Esophagus squamous epithelium (tissue), 5 donors: Measurements from ENCODE around the gene C2orf69. TPM values are rescaled to one million over a fixed set of nuclear protein-coding genes. Genes with fewer than 3 reads are reported as not detected.

Experiments
- DNase-seq: peaks from one replicate; lab custom pipeline; 2025; lab: John Stamatoyannopoulos, UW
- H3K27ac ChIP-seq, 4 donors: fragments of 200-600 bp; sonication (generic); one replicate each; pipeline ENCODE4 v1.5.1; 2016 to 2019; ENCODE audit warnings: mild to moderate bottlenecking in 1 of 4
- H3K27me3 ChIP-seq, 4 donors: fragments of 200-600 bp; sonication (generic); 1 replicate in 3 of 4; 2 replicates in 1 of 4; pipeline versions ENCODE4 v1.5.1 to v1.6.0; 2017 to 2021; ENCODE audit warnings: antibody characterized with exemption in 1 of 4
- H3K36me3 ChIP-seq, 3 donors: fragments of 200-600 bp; sonication (generic); one replicate each; pipeline ENCODE4 v1.5.1; 2016 to 2019
- H3K4me1 ChIP-seq, 3 donors: fragments of 200-600 bp; sonication (generic); one replicate each; pipeline ENCODE4 v1.5.1; 2017 to 2019
- H3K4me3 ChIP-seq, 4 donors: fragments of 200-600 bp; sonication (generic); 1 replicate in 3 of 4; 2 replicates in 1 of 4; pipeline ENCODE4 v1.5.1; 2016 to 2019; ENCODE audit warnings: mild to moderate bottlenecking in 2 of 4, moderate library complexity in 1 of 4
- H3K9me3 ChIP-seq, 3 donors: fragments of 200-600 bp; sonication (generic); one replicate each; pipeline ENCODE4 v1.5.1; 2016 to 2019
- CTCF ChIP-seq, 6 experiments: fragments of 450-650 bp in 4 of 6; fragments of 200-600 bp in 2 of 6; sonication (generic) in 2 of 6; IDR thresholded peaks; one replicate each; pipeline ENCODE4 v1.5.1; 2016 to 2019; ENCODE audit warnings: antibody characterized with exemption in 6 of 6, mild to moderate bottlenecking in 4 of 6, moderate library complexity in 4 of 6
- POLR2A ChIP-seq, 4 donors: fragments of 450-650 bp; IDR thresholded peaks; one replicate each; pipeline ENCODE4 v1.6.1; 2017; ENCODE audit warnings: antibody characterized with exemption in 4 of 4, mild to moderate bottlenecking in 4 of 4, moderate library complexity in 3 of 4
- WGBS, 2 donors: methylation state at CpG; one replicate each; pipeline ENCODE4 v1.1.5; 2018; 5-methylcytosine and 5-hydroxymethylcytosine counted together
- intact Hi-C: fragments of 100-400 bp; cut with DNase I; formaldehyde crosslinking; loops from one replicate; pipeline ENCODE4 v1.15.0; 2022
- total RNA-seq, 4 donors: library from RNA; depleted of rRNA; stranded (reverse); fragments of >200 nt; gene quantifications; one replicate each; pipeline ENCODE4 v1.1.0, GENCODE V29; 2016
- donor health status: DM: yes; HTN: yes; CAD: no.

C2orf69 gene
- total RNA-seq, 4 donors from 2014 or later = 6.1 to 10.7 (median 9.6) TPM

GRCh38 chr2:199928226-199928625 is 17.1 kb downstream of the C2orf69 start:
- DNase-seq = no peak
- Histone ChIP-seq H3K4me1 (no peaks in the 10 kb centered on the region), H3K27me3 (no peaks in the 10 kb centered on the region), H3K9me3 (no peaks in the 10 kb centered on the region), H3K36me3 (peaks cover 0 to 47% (median 8%) of the 10 kb centered on the region in 3 donors), H3K4me3 (no peak overlapping the region), H3K27ac (no peak overlapping the region)
- WGBS, 2 donors = 17 to 42% methylated on average over 2 of the region's 2 CpGs
- TF ChIP-seq POLR2A (IDR thresholded peaks at IDR 0.05) = no peak
- no peak for TF ChIP-seq CTCF (IDR thresholded peaks at IDR 0.05)
- intact Hi-C loops = no loop called here

DNA sequence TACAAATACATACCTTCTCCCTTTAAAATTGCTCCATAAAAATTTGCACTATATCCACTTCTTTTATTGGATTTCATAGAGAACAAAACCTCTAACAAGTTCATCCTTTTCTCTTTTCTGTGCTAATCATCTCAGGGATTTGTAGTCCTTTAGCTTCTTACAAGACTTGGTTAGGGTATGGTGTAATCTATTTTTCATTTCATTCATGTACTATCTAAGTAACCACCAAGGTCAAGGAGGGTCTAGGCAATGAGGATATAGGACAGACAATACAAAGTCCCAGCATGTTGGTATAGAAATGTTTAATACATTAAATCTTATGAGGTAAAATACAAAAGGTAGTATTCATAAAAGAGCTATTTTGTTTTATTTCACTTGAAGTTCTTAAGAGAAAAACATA is 17.5 kb downstream of the C2orf69 start:
- DNase-seq = no peak
- Histone ChIP-seq H3K9me3 (no peaks in the 10 kb centered on the region), H3K4me1 (no peaks in the 10 kb centered on the region), H3K4me3 (no peak overlapping the region), H3K27me3 (no peaks in the 10 kb centered on the region), H3K36me3 (peaks cover 0 to 51% (median 8%) of the 10 kb centered on the region in 3 donors), H3K27ac (no peak overlapping the region)
- TF ChIP-seq POLR2A (IDR thresholded peaks at IDR 0.05) (no peak), CTCF (IDR thresholded peaks at IDR 0.05) (no peak)
- intact Hi-C loops = no loop called here

DNA sequence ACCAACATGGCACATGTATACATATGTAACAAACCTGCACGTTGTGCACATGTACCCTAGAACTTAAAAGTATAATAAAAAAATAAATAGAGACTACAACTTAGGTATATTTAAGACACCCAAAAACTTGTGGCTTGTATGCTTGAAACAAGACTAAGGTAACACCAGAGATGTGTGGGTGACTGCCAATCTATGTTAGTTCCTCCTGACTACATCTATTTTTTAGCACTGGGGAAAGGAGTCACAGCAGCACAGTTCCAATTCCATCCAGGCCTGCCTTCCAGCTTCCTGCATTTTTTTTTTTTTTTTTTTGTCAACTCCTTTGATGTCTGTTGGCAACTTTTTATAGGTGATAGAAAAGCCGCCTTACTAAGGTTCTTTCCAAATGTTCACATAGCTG is 18.2 kb downstream of the C2orf69 start:
- 56 to 78% methylated on average over 2 of the region's 2 CpGs for WGBS, 2 donors
- Histone ChIP-seq H3K27ac (no peak overlapping the region), H3K4me3 (no peak overlapping the region), H3K9me3 (no peaks in the 10 kb centered on the region), H3K4me1 (no peaks in the 10 kb centered on the region), H3K27me3 (no peaks in the 10 kb centered on the region), H3K36me3 (peaks cover 0 to 54% (median 8%) of the 10 kb centered on the region in 3 donors)
- intact Hi-C loops = no loop called here
- no peak for DNase-seq
- TF ChIP-seq POLR2A (IDR thresholded peaks at IDR 0.05) = no peak
- TF ChIP-seq CTCF (IDR thresholded peaks at IDR 0.05) = no peak

DNA sequence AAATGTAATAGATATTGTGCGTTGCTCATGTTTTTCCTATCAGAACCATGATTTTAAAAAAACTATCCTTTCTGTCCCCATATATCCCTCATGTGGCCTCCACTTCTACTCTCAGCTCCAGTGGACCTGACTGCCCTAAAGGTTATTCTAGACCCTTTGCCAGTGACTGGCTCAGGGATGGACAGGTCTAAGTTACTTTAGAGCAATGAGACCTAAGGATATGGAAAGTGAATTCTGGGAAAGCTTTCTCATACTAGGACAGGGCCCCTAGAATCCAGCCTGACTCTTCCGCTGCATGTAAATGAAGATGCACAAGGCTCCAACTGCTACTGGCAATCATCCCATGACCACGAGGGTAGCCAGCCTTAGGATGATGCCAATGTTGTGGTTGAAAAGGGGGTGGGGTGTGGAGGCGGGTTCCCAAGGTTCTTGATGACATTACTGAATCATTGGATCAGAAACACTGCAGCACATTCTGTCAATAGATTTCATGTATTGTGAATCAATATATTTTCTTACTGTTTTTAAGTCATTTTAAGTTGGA is 21.3 kb downstream of the C2orf69 start:
- no peak overlapping the region for H3K27ac ChIP-seq
- H3K4me3 ChIP-seq = no peak overlapping the region
- TF ChIP-seq CTCF (IDR thresholded peaks at IDR 0.05) (no peak), POLR2A (IDR thresholded peaks at IDR 0.05) (no peak)
- no peaks in the 10 kb centered on the region for H3K4me1 ChIP-seq
- H3K27me3 ChIP-seq = no peaks in the 10 kb centered on the region
- H3K9me3 ChIP-seq = no peaks in the 10 kb centered on the region
- peaks cover 0 to 63% (median 8%) of the 10 kb centered on the region in 3 donors for H3K36me3 ChIP-seq
- no peak for DNase-seq
- WGBS, 2 donors = 75 to 100% methylated on average over 3 to 4 of the region's 4 CpGs
- intact Hi-C loops = no loop called here

DNA sequence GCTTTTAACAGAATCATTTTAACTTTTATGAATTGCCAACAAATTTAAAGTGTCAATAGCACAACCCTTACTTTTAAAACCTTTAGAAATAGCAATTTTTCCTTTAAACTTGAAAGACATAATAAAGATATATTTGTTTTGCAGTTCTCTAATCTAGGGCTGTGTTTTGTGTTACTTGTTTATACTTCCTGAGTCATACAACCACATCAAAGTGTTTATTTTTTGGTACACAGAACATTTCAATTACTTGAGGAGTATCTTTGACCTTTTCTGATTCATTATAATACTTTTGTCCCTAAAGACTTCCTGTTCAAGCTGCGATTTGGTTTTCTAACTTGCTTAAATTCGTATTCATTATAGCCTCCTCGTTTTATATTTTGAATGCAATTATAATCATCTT is 22.4 kb downstream of the C2orf69 start:
- Histone ChIP-seq H3K4me3 (no peak overlapping the region), H3K4me1 (no peaks in the 10 kb centered on the region), H3K27me3 (no peaks in the 10 kb centered on the region), H3K9me3 (no peaks in the 10 kb centered on the region), H3K27ac (no peak overlapping the region), H3K36me3 (peaks cover 0 to 73% (median 8%) of the 10 kb centered on the region in 3 donors)
- intact Hi-C loops = no loop called here
- no peak for TF ChIP-seq POLR2A (IDR thresholded peaks at IDR 0.05)
- TF ChIP-seq CTCF (IDR thresholded peaks at IDR 0.05) = no peak
- WGBS, 2 donors = 56 to 71% methylated on average over 3 of the region's 3 CpGs
- DNase-seq = no peak
